ENCODE measurements around the gene SLC9A6.

SLC9A6 gene

GRCh38 chrX:135985157-135985972 lies at the start of gene SLC9A6:
Gene SLC9A6, plus strand, starts transcription at chrX:135985435. Its CDS starts 224 bp downstream, at chrX:135985659.
- peak in 1 of 2 experiments; percentile 7 for DNase-seq (ENCODE audit: low read depth in 2 of 2)

- no peak for DNase-seq (ENCODE audit: low read depth in 2 of 2)
Measured at GRCh38 chrX:135944486-135944885, 40.7 kb upstream of the SLC9A6 start.

GRCh38 chrX:135951291-135951690 lies 33.9 kb upstream of the SLC9A6 start:
- DNase-seq (ENCODE audit: low read depth in 2 of 2), result no peak

- DNase-seq (ENCODE audit: low read depth in 2 of 2), result no peak
Measured at GRCh38 chrX:135973025-135973547, 12.1 kb upstream of the SLC9A6 start.

GRCh38 chrX:135973548-135974278 lies 11.5 kb upstream of the SLC9A6 start, which contains the start of gene MMGT1:
Gene MMGT1, minus strand, starts transcription at chrX:135973988. Its CDS starts 313 bp downstream, at chrX:135973675.
- DNase-seq (ENCODE audit: low read depth in 2 of 2), result peak; percentile 68 to 70

- DNase-seq (ENCODE audit: low read depth in 2 of 2), result peak; percentile 34 to 36
Measured at GRCh38 chrX:135974279-135974856, 10.9 kb upstream of the SLC9A6 start.

GRCh38 chrX:135975421-135975820 lies 9.8 kb upstream of the SLC9A6 start:
- no peak for DNase-seq (ENCODE audit: low read depth in 2 of 2)

- DNase-seq (ENCODE audit: low read depth in 2 of 2), result no peak
Measured at GRCh38 chrX:135977611-135978010, 7.6 kb upstream of the SLC9A6 start.

- no peak for DNase-seq (ENCODE audit: low read depth in 2 of 2)
Measured at GRCh38 chrX:135981010-135981409, 4.2 kb upstream of the SLC9A6 start.

GRCh38 chrX:135981668-135982067 lies 3.6 kb upstream of the SLC9A6 start:
- DNase-seq (ENCODE audit: low read depth in 2 of 2), result no peak

- DNase-seq (ENCODE audit: low read depth in 2 of 2), result no peak
Measured at GRCh38 chrX:135982860-135983259, 2.4 kb upstream of the SLC9A6 start.

GRCh38 chrX:135984256-135984655 lies 979 bp upstream of the SLC9A6 start:
- DNase-seq (ENCODE audit: low read depth in 2 of 2), result no peak

GRCh38 chrX:135984791-135985156 lies 461 bp upstream of the SLC9A6 start:
- no peak for DNase-seq (ENCODE audit: low read depth in 2 of 2)

- no peak for DNase-seq (ENCODE audit: low read depth in 2 of 2)
Measured at GRCh38 chrX:135985973-135986310, 707 bp downstream of the SLC9A6 start.

GRCh38 chrX:135988245-135988644 lies 3.0 kb downstream of the SLC9A6 start:
- DNase-seq (ENCODE audit: low read depth in 2 of 2), result no peak

- DNase-seq (ENCODE audit: low read depth in 2 of 2), result no peak
Measured at GRCh38 chrX:136015016-136015415, 29.8 kb downstream of the SLC9A6 start.

GRCh38 chrX:136016881-136017280 lies 31.6 kb downstream of the SLC9A6 start:
- DNase-seq (ENCODE audit: low read depth in 2 of 2), result no peak

- DNase-seq (ENCODE audit: low read depth in 2 of 2), result no peak
Measured at GRCh38 chrX:136019226-136019625, 34.0 kb downstream of the SLC9A6 start.

- no peak for DNase-seq (ENCODE audit: low read depth in 2 of 2)
Measured at GRCh38 chrX:136021160-136021559, 35.9 kb downstream of the SLC9A6 start.

- DNase-seq (ENCODE audit: low read depth in 2 of 2), result no peak
Measured at GRCh38 chrX:136021903-136022302, 36.7 kb downstream of the SLC9A6 start.

GRCh38 chrX:136025091-136025490 lies 39.9 kb downstream of the SLC9A6 start:
- DNase-seq (ENCODE audit: low read depth in 2 of 2), result no peak

- no peak for DNase-seq (ENCODE audit: low read depth in 2 of 2)
Measured at GRCh38 chrX:136028383-136028984, 43.2 kb downstream of the SLC9A6 start.
